ENCODE measurements around the gene AMPH.

DNA sequence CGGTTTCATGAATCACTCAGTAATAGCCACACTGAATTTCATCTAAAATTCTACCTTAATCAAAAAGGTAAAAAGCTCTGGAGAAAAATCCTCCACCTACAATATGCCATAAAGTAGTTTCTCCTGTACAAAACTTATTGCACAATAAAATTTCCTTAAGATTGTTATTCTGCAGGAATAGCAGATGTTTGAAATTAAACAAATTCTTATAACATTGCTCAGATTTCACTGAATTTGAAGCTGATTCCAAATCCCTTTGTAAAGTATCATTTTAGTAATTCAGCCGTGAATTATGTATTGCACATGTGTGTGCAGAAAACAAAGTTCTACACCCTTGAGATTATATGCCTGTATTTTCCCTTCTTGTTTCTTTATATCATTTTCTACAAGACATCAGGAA, 123.8 kb downstream of the AMPH start:
- TF ChIP-seq EZH2 (IDR thresholded peaks at IDR 0.05) (no peak), POLR2AphosphoS5 (IDR thresholded peaks at IDR 0.05; ENCODE audit: borderline replicate concordance, low read depth, low read length) (no peak)

Measured in SK-N-MC (cell line).